SK-N-SH (cell line): Measurements from ENCODE around the gene LRRIQ4. TPM values are rescaled to one million over a fixed set of nuclear protein-coding genes. Genes with fewer than 3 reads are reported as not detected.
A peak's percentile ranks its signal among the peaks of the same experiment; 100 is the strongest.

ENCODE experiments used
- CTCF ChIA-PET: fragments of 300-600, 350-600 bp; formaldehyde crosslinking; extraction: SDS; loops from one replicate; lab custom pipeline; 2021; lab: Yijun Ruan, JAX
- POLR2A ChIA-PET: fragments of 350-600 bp; sonication (Branson Sonifier 250); formaldehyde crosslinking; extraction: SDS; loops from one replicate; lab custom pipeline; 2020; ENCODE audit warnings: antibody characterized with exemption, inconsistent platforms; lab: Yijun Ruan, JAX
- DNase-seq: peaks from one replicate; pipeline ENCODE4 v3.0.0; 2012
- H2AFZ ChIP-seq: fragments of 200-600 bp; sonication (generic); 2 replicates; pipeline ENCODE4 v1.8.1; 2016; ENCODE audit warnings: antibody characterized with exemption, mild to moderate bottlenecking, low read depth
- H3F3A ChIP-seq: fragments of 200-600 bp; sonication (generic); replicated peaks from 2 replicates; pipeline ENCODE3; 2016; ENCODE audit warnings: antibody characterized with exemption, mild to moderate bottlenecking; ENCODE audit not compliant: insufficient read depth
- H3K27ac ChIP-seq, 2 experiments: fragments of 200-500 bp in 1 of 2; fragments of 200-600 bp in 1 of 2; sonication (Bioruptor generic) in 1 of 2; sonication (generic), shearing (Covaris generic) in 1 of 2; 2 replicates each; pipeline versions ENCODE4 v1.5.1 to v1.6.1; 2014 to 2016; ENCODE audit warnings: low read depth in 2 of 2, inconsistent platforms in 1 of 2, low read length in 1 of 2, mild to moderate bottlenecking in 1 of 2, mixed read lengths in 1 of 2
- H3K27me3 ChIP-seq: fragments of 200-600 bp; sonication (generic), shearing (Covaris generic); 2 replicates; pipeline ENCODE4 v1.6.1; 2016; ENCODE audit warnings: mixed run types; ENCODE audit not compliant: insufficient read depth
- H3K36me3 ChIP-seq, 2 experiments: fragments of 200-500 bp in 1 of 2; fragments of 200-600 bp in 1 of 2; sonication (Bioruptor generic) in 1 of 2; sonication (generic) in 1 of 2; replicated peaks in 1 of 2; 2 replicates each; pipeline versions ENCODE3 to v1.5.1; 2014 to 2016; ENCODE audit warnings: low read length in 1 of 2, mild to moderate bottlenecking in 1 of 2; ENCODE audit not compliant: insufficient read depth in 2 of 2, control insufficient read depth in 1 of 2
- H3K4me1 ChIP-seq, 2 experiments: fragments of 200-500 bp in 1 of 2; fragments of 200-600 bp in 1 of 2; sonication (Bioruptor generic) in 1 of 2; sonication (generic), shearing (Covaris generic) in 1 of 2; 2 replicates each; pipeline versions ENCODE4 v1.5.1 to v1.6.1; 2014 to 2016; ENCODE audit warnings: low read depth in 1 of 2, low read length in 1 of 2, mixed run types in 1 of 2; ENCODE audit not compliant: insufficient read depth in 2 of 2, control insufficient read depth in 1 of 2
- H3K4me2 ChIP-seq: fragments of 200-600 bp; sonication (generic), shearing (Covaris generic); 2 replicates; pipeline ENCODE4 v1.6.1; 2017; ENCODE audit warnings: mixed run types
- H3K4me3 ChIP-seq, 2 experiments: fragments of 200-500 bp in 1 of 2; fragments of 200-600 bp in 1 of 2; sonication (Bioruptor generic) in 1 of 2; sonication (generic), shearing (Covaris generic) in 1 of 2; 2 replicates each; pipeline versions ENCODE4 v1.5.1 to v1.8.1; 2014 to 2016; ENCODE audit warnings: low read depth in 2 of 2, inconsistent platforms in 1 of 2, low read length in 1 of 2, mild to moderate bottlenecking in 1 of 2, mixed read lengths in 1 of 2, moderate library complexity in 1 of 2
- H3K79me2 ChIP-seq: fragments of 200-600 bp; sonication (generic); 2 replicates; pipeline ENCODE4 v1.8.1; 2017; ENCODE audit warnings: mild to moderate bottlenecking; ENCODE audit not compliant: insufficient read depth
- H3K9ac ChIP-seq: fragments of 200-600 bp; sonication (generic); 2 replicates; pipeline ENCODE4 v1.6.1; 2017; ENCODE audit warnings: mixed run types
- H3K9me2 ChIP-seq: fragments of 200-600 bp; sonication (generic); 2 replicates; pipeline ENCODE4 v1.6.1; 2017; ENCODE audit warnings: mixed run types
- H3K9me3 ChIP-seq: fragments of 200-600 bp; sonication (generic); 2 replicates; pipeline ENCODE4 v1.6.1; 2017; ENCODE audit warnings: mixed run types, mild to moderate bottlenecking, moderate library complexity
- H4K20me1 ChIP-seq: fragments of 200-600 bp; sonication (generic); 2 replicates; pipeline ENCODE4 v1.6.1; 2017; ENCODE audit warnings: mild to moderate bottlenecking, mixed run types; ENCODE audit not compliant: insufficient read depth
- FOSL2 ChIP-seq: IDR thresholded peaks from 2 replicates; pipeline ENCODE4 v1.4.0; 2012; ENCODE audit warnings: low read depth, mild to moderate bottlenecking, moderate library complexity, borderline replicate concordance
- FOXJ3 ChIP-seq: sonication (generic); formaldehyde crosslinking; IDR thresholded peaks from 2 replicates; pipeline ENCODE4 v1.5.1; 2020; ENCODE audit warnings: mild to moderate bottlenecking, missing genetic modification reagents
- GATA2 ChIP-seq: sonication (generic); formaldehyde crosslinking; IDR thresholded peaks from 2 replicates; pipeline ENCODE4 v1.5.0; 2020; ENCODE audit warnings: mild to moderate bottlenecking, missing genetic modification reagents
- IRF3 ChIP-seq: fragments of 150-350 bp; IDR thresholded peaks from 2 replicates; pipeline ENCODE4 v1.6.1; 2016; ENCODE audit warnings: mild to moderate bottlenecking, low read depth, low read length
- MEF2A ChIP-seq: IDR thresholded peaks from 2 replicates; pipeline ENCODE4 v1.4.0; 2012; ENCODE audit warnings: low read depth, borderline replicate concordance
- MXI1 ChIP-seq: IDR thresholded peaks from 2 replicates; pipeline ENCODE4 v1.6.1; 2012; ENCODE audit warnings: mild to moderate bottlenecking, low read depth, low read length, improper control_type of control experiment
- POLR2AphosphoS5 ChIP-seq: IDR thresholded peaks from 2 replicates; pipeline ENCODE4 v1.6.1; 2012; ENCODE audit warnings: low read depth, low read length
- RAD21 ChIP-seq: IDR thresholded peaks from 2 replicates; pipeline ENCODE4 v1.6.1; 2012; ENCODE audit warnings: mild to moderate bottlenecking, low read length
- TAF1 ChIP-seq: IDR thresholded peaks from 2 replicates; pipeline ENCODE4 v1.6.1; 2012; ENCODE audit warnings: low read depth, mild to moderate bottlenecking, low read length, moderate library complexity, borderline replicate concordance
- USF2 ChIP-seq: fragments of 150-350 bp; IDR thresholded peaks from 2 replicates; pipeline ENCODE4 v1.6.1; 2017; ENCODE audit warnings: antibody characterized with exemption, low read length, low read depth, borderline replicate concordance
- WGBS: methylation state at CpG from one replicate; pipeline ENCODE4 v1.1.6; 2017; ENCODE audit warnings: low lambda C conversion rate; 5-methylcytosine and 5-hydroxymethylcytosine counted together
- polyA plus RNA-seq, 3 experiments: library from polyadenylated mRNA; depleted of rRNA; stranded (reverse); fragments of >200 nt; gene quantifications; 2 replicates each; pipeline ENCODE4 v1.2.3, GENCODE V29; 2012

LRRIQ4 gene
- polyA plus RNA-seq, 1 of the 3 experiments (the other 2 are of a cell fraction) = not detected

- Histone ChIP-seq H3K4me3 (no peak overlapping the region), H4K20me1 (no peaks in the 10 kb centered on the region), H3K27ac (no peak overlapping the region), H3K36me3 (peaks cover 59 to 83% of the 10 kb centered on the region in 2 experiments), H3K4me1 (0 out of 4 replicates have a peak, but pooled peaks cover 0 to 4% of the 10 kb centered on the region in 2 experiments), H3K4me2 (no peak overlapping the region), H3K9me2 (no peaks in the 10 kb centered on the region), H3F3A (peaks cover 20% of the 10 kb centered on the region), H3K9me3 (no peaks in the 10 kb centered on the region), H3K9ac (no peak overlapping the region), H3K79me2 (peaks cover 4% of the 10 kb centered on the region), H2AFZ (no peak overlapping the region), H3K27me3 (no peaks in the 10 kb centered on the region)
- ChIA-PET CTCF (no interaction called here), POLR2A (no interaction called here)
- TF ChIP-seq FOSL2 = no peak
- DNase-seq = no peak
These were observed 22.5 kb upstream of the LRRIQ4 start for GRCh38 chr3:169790219-169790618.

GRCh38 chr3:169790687-169791429 is 21.8 kb upstream of the LRRIQ4 start:
- no peak overlapping the region for H3K9ac ChIP-seq
- no peak overlapping the region for H2AFZ ChIP-seq
- no peaks in the 10 kb centered on the region for H4K20me1 ChIP-seq
- peaks cover 4% of the 10 kb centered on the region for H3K79me2 ChIP-seq
- WGBS = 92% methylated on average over 4 of the region's 4 CpGs
- peaks cover 22% of the 10 kb centered on the region for H3F3A ChIP-seq
- no peak overlapping the region for H3K4me2 ChIP-seq
- H3K4me3 ChIP-seq = no peak overlapping the region
- no peaks in the 10 kb centered on the region for H3K9me2 ChIP-seq
- 0 out of 4 replicates have a peak, but pooled peaks cover 0 to 4% of the 10 kb centered on the region in 2 experiments for H3K4me1 ChIP-seq
- H3K27me3 ChIP-seq = no peaks in the 10 kb centered on the region
- no peak overlapping the region for H3K27ac ChIP-seq
- no peaks in the 10 kb centered on the region for H3K9me3 ChIP-seq
- POLR2A ChIA-PET = interaction anchor here (0.7 kb wide), 1 partner anchor 10 kb away, joined by 4 read pairs; no protein-coding TSS in a partner anchor
- H3K36me3 ChIP-seq = peaks cover 57 to 83% of the 10 kb centered on the region in 2 experiments
- TF ChIP-seq MXI1 = no peak
- 0 out of 2 replicates have a peak, but pooled peaks have one; percentile 12 for TF ChIP-seq FOSL2
- no peak for DNase-seq
- CTCF ChIA-PET = interaction anchor here (0.6 kb wide), 1 partner anchor 22 kb away, joined by 3 read pairs; the partner anchor contains the start of genes LRRC34 and LRRIQ4

GRCh38 chr3:169792359-169792758 is 20.3 kb upstream of the LRRIQ4 start:
- ChIA-PET POLR2A (no interaction called here), CTCF (interaction anchor here (1.0 kb wide), 1 partner anchor 9 kb away, joined by 3 read pairs; no protein-coding TSS in a partner anchor)
- H3K79me2 ChIP-seq = peaks cover 4% of the 10 kb centered on the region
- WGBS = 100% methylated on average over 1 of the region's 1 CpG
- H3F3A ChIP-seq = peaks cover 14% of the 10 kb centered on the region
- peaks cover 52 to 77% of the 10 kb centered on the region in 2 experiments for H3K36me3 ChIP-seq
- no peaks in the 10 kb centered on the region for H3K27me3 ChIP-seq
- H3K9me2 ChIP-seq = no peaks in the 10 kb centered on the region
- no peak overlapping the region for H3K4me2 ChIP-seq
- H3K9ac ChIP-seq = no peak overlapping the region
- no peak for DNase-seq
- H2AFZ ChIP-seq = no peak overlapping the region
- TF ChIP-seq MEF2A (no peak), USF2 (no peak), POLR2AphosphoS5 (no peak), FOSL2 (no peak), FOXJ3 (no peak), GATA2 (CRISPR knock-in tag) (no peak), RAD21 (no peak), TAF1 (no peak), IRF3 (no peak)
- H3K4me3 ChIP-seq = no peak overlapping the region
- 0 out of 4 replicates have a peak, but pooled peaks cover 0 to 4% of the 10 kb centered on the region in 2 experiments for H3K4me1 ChIP-seq
- no peaks in the 10 kb centered on the region for H4K20me1 ChIP-seq
- no peak overlapping the region for H3K27ac ChIP-seq
- H3K9me3 ChIP-seq = no peaks in the 10 kb centered on the region
